ES-I3 (cell line): ENCODE measurements around the gene HOXA7.

Experiments used
- H3K36me3 ChIP-seq: 2 replicates; pipeline ENCODE4 v1.6.1; 2013; ENCODE audit warnings: mild to moderate bottlenecking, low read length, control low read depth, moderate library complexity; ENCODE audit not compliant: insufficient read depth
- H3K4me1 ChIP-seq: 2 replicates; pipeline ENCODE4 v1.6.1; 2013; ENCODE audit warnings: mild to moderate bottlenecking, control low read depth, low read length; ENCODE audit not compliant: insufficient read depth
- H3K9ac ChIP-seq: 2 replicates; pipeline ENCODE4 v1.6.1; 2013; ENCODE audit warnings: low read depth, mild to moderate bottlenecking, low read length, moderate library complexity
- H3K9me3 ChIP-seq: 2 replicates; pipeline ENCODE4 v1.6.1; 2013; ENCODE audit warnings: mild to moderate bottlenecking, low read length, moderate library complexity; ENCODE audit not compliant: control insufficient read depth, insufficient read depth

Gene HOXA7

GRCh38 chr7:27117887-27118491, 38.5 kb downstream of the HOXA7 start:
- H3K4me1 ChIP-seq = no peaks in the 10 kb centered on the region; the same call in 1 of the 2 replicates
- H3K9ac ChIP-seq = no peak overlapping the region
- no peaks in the 10 kb centered on the region for H3K9me3 ChIP-seq
- no peaks in the 10 kb centered on the region for H3K36me3 ChIP-seq

GRCh38 chr7:27116962-27117886, 39.3 kb downstream of the HOXA7 start:
- Histone ChIP-seq H3K9me3 (no peaks in the 10 kb centered on the region), H3K4me1 (no peaks in the 10 kb centered on the region; the same call in 1 of the 2 replicates), H3K36me3 (no peaks in the 10 kb centered on the region), H3K9ac (no peak overlapping the region)

- no peaks in the 10 kb centered on the region for H3K9me3 ChIP-seq
- no peaks in the 10 kb centered on the region for H3K36me3 ChIP-seq
- H3K4me1 ChIP-seq = no peaks in the 10 kb centered on the region
- H3K9ac ChIP-seq = no peak overlapping the region
Observed at GRCh38 chr7:27116031-27116961, 40.2 kb downstream of the HOXA7 start.

GRCh38 chr7:27115221-27116026, 41.1 kb downstream of the HOXA7 start:
- H3K4me1 ChIP-seq = no peaks in the 10 kb centered on the region
- H3K9ac ChIP-seq = no peak overlapping the region; the same call in 1 of the 2 replicates

GRCh38 chr7:27114881-27115220, 41.6 kb downstream of the HOXA7 start:
- H3K9ac ChIP-seq = no peak overlapping the region
- no peaks in the 10 kb centered on the region for H3K36me3 ChIP-seq
- H3K4me1 ChIP-seq = no peaks in the 10 kb centered on the region
- H3K9me3 ChIP-seq = no peaks in the 10 kb centered on the region

More at GRCh38 chr7:27115221-27116026, 41.1 kb downstream of the HOXA7 start:
- Histone ChIP-seq H3K36me3 (no peaks in the 10 kb centered on the region), H3K9me3 (no peaks in the 10 kb centered on the region)

- Histone ChIP-seq H3K4me1 (no peaks in the 10 kb centered on the region), H3K36me3 (no peaks in the 10 kb centered on the region), H3K9me3 (no peaks in the 10 kb centered on the region), H3K9ac (no peak overlapping the region)
Observed at GRCh38 chr7:27113991-27114769, 42.3 kb downstream of the HOXA7 start.

GRCh38 chr7:27112955-27113949, 43.2 kb downstream of the HOXA7 start:
- Histone ChIP-seq H3K9ac (peak overlapping the region; percentile 19; the same call in 1 of the 2 replicates), H3K36me3 (no peaks in the 10 kb centered on the region), H3K4me1 (no peaks in the 10 kb centered on the region), H3K9me3 (no peaks in the 10 kb centered on the region)

GRCh38 chr7:27112361-27112760, 44.1 kb downstream of the HOXA7 start:
- Histone ChIP-seq H3K9ac (no peak overlapping the region), H3K4me1 (no peaks in the 10 kb centered on the region), H3K9me3 (no peaks in the 10 kb centered on the region), H3K36me3 (no peaks in the 10 kb centered on the region)

GRCh38 chr7:27111751-27112277, 44.7 kb downstream of the HOXA7 start:
- H3K9me3 ChIP-seq = no peaks in the 10 kb centered on the region
- H3K9ac ChIP-seq = no peak overlapping the region
- no peaks in the 10 kb centered on the region for H3K4me1 ChIP-seq

GRCh38 chr7:27111042-27111750, 45.3 kb downstream of the HOXA7 start:
- Histone ChIP-seq H3K36me3 (no peaks in the 10 kb centered on the region), H3K4me1 (0 out of 2 replicates have a peak, but pooled peaks cover 1% of the 10 kb centered on the region), H3K9me3 (no peaks in the 10 kb centered on the region), H3K9ac (peak overlapping the region; percentile 3; the same call in 1 of the 2 replicates)

More at GRCh38 chr7:27111751-27112277, 44.7 kb downstream of the HOXA7 start:
- no peaks in the 10 kb centered on the region for H3K36me3 ChIP-seq

- Histone ChIP-seq H3K4me1 (peaks cover 8% of the 10 kb centered on the region; the same call in 1 of the 2 replicates), H3K9me3 (no peaks in the 10 kb centered on the region), H3K36me3 (no peaks in the 10 kb centered on the region), H3K9ac (peak overlapping the region; percentile 27; the same call in 1 of the 2 replicates)
Observed at GRCh38 chr7:27110186-27111031, 46.1 kb downstream of the HOXA7 start.
